ENCODE results near the gene CAPN9. TPM values are rescaled to one million over a fixed set of nuclear protein-coding genes. Genes with fewer than 3 reads are reported as not detected.
A peak's percentile ranks its signal among the peaks of the same experiment; 100 is the strongest.
"Not testable (repeated sequence)": the region's sequence is repeated elsewhere in the genome, so short reads cannot be mapped to it uniquely, and the experiment has no call there.

Gene CAPN9
- total RNA-seq, 2 donors from 2014 or later: not detected

- Mint-ChIP-seq H3K4me3 (no peak overlapping the region), H3K36me3 (ENCODE audit: low read depth) (peaks cover 7% of the 10 kb centered on the region), H3K27me3 (peaks cover 48% of the 10 kb centered on the region), H3K4me1 (no peaks in the 10 kb centered on the region), H3K27ac (no peak overlapping the region)
- no peak for ATAC-seq
- DNase-seq: no peak
- no peaks in the 10 kb centered on the region for H3K9me3 ChIP-seq (ENCODE audit: control insufficient read depth, low read length, poor library complexity, severe bottlenecking)
These were observed 12.3 kb downstream of the CAPN9 start for GRCh38 chr1:230759369-230760065.

GRCh38 chr1:230760360-230760827 is 13.2 kb downstream of the CAPN9 start:
- no peak overlapping the region for H3K27ac Mint-ChIP-seq
- no peaks in the 10 kb centered on the region for H3K9me3 ChIP-seq (ENCODE audit: control insufficient read depth, low read length, poor library complexity, severe bottlenecking)
- H3K4me1 Mint-ChIP-seq: no peaks in the 10 kb centered on the region
- no peak overlapping the region for H3K4me3 Mint-ChIP-seq
- H3K36me3 Mint-ChIP-seq (ENCODE audit: low read depth): peaks cover 7% of the 10 kb centered on the region
- ATAC-seq (no peak), DNase-seq (no peak)
- H3K27me3 Mint-ChIP-seq: peaks cover 42% of the 10 kb centered on the region

GRCh38 chr1:230761443-230762167 is 14.4 kb downstream of the CAPN9 start:
- DNase-seq (no peak), ATAC-seq (no peak)
- H3K36me3 Mint-ChIP-seq (ENCODE audit: low read depth): peaks cover 3% of the 10 kb centered on the region
- no peaks in the 10 kb centered on the region for H3K4me1 Mint-ChIP-seq
- H3K27me3 Mint-ChIP-seq: peaks cover 30% of the 10 kb centered on the region
- H3K9me3 ChIP-seq (ENCODE audit: control insufficient read depth, low read length, poor library complexity, severe bottlenecking): no peaks in the 10 kb centered on the region
- peak overlapping the region; percentile 2 for H3K27ac Mint-ChIP-seq
- no peak overlapping the region for H3K4me3 Mint-ChIP-seq

- H3K9me3 ChIP-seq (ENCODE audit: control insufficient read depth, low read length, poor library complexity, severe bottlenecking): no peaks in the 10 kb centered on the region
- no peak overlapping the region for H3K4me3 Mint-ChIP-seq
- no peak overlapping the region for H3K27ac Mint-ChIP-seq
- H3K27me3 Mint-ChIP-seq: peaks cover 20% of the 10 kb centered on the region
- no peaks in the 10 kb centered on the region for H3K4me1 Mint-ChIP-seq
- no peak for DNase-seq
- ATAC-seq: no peak
- H3K36me3 Mint-ChIP-seq (ENCODE audit: low read depth): peaks cover 3% of the 10 kb centered on the region
These were observed 16.9 kb downstream of the CAPN9 start for GRCh38 chr1:230763927-230764591.

- Mint-ChIP-seq H3K27me3 (peaks cover 12% of the 10 kb centered on the region), H3K4me3 (no peak overlapping the region), H3K4me1 (no peaks in the 10 kb centered on the region), H3K27ac (no peak overlapping the region), H3K36me3 (ENCODE audit: low read depth) (peaks cover 3% of the 10 kb centered on the region)
- DNase-seq: no peak
- H3K9me3 ChIP-seq (ENCODE audit: control insufficient read depth, low read length, poor library complexity, severe bottlenecking): no peaks in the 10 kb centered on the region
- no peak for ATAC-seq
These were observed 19.1 kb downstream of the CAPN9 start for GRCh38 chr1:230766318-230766717.

- H3K4me3 Mint-ChIP-seq; H3K27ac Mint-ChIP-seq; ATAC-seq; DNase-seq; H3K4me1 Mint-ChIP-seq; H3K27me3 Mint-ChIP-seq; H3K36me3 Mint-ChIP-seq (ENCODE audit: low read depth); H3K9me3 ChIP-seq (ENCODE audit: control insufficient read depth, low read length, poor library complexity, severe bottlenecking): not testable (repeated sequence)
These were observed 20.8 kb downstream of the CAPN9 start for GRCh38 chr1:230767859-230768612.

- no peaks in the 10 kb centered on the region for H3K9me3 ChIP-seq (ENCODE audit: control insufficient read depth, low read length, poor library complexity, severe bottlenecking)
- no peak overlapping the region for H3K27ac Mint-ChIP-seq
- H3K4me3 Mint-ChIP-seq: no peak overlapping the region
- no peaks in the 10 kb centered on the region for H3K4me1 Mint-ChIP-seq
- H3K36me3 Mint-ChIP-seq (ENCODE audit: low read depth): no peaks in the 10 kb centered on the region
- DNase-seq: no peak
- peaks cover 10% of the 10 kb centered on the region for H3K27me3 Mint-ChIP-seq
- no peak for ATAC-seq
These were observed 21.8 kb downstream of the CAPN9 start for GRCh38 chr1:230768903-230769570.

GRCh38 chr1:230770317-230770716 is 23.1 kb downstream of the CAPN9 start:
- H3K36me3 Mint-ChIP-seq (ENCODE audit: low read depth): no peaks in the 10 kb centered on the region
- H3K27me3 Mint-ChIP-seq: peaks cover 10% of the 10 kb centered on the region
- ATAC-seq: no peak
- H3K4me1 Mint-ChIP-seq: no peaks in the 10 kb centered on the region
- no peak for DNase-seq
- no peak overlapping the region for H3K4me3 Mint-ChIP-seq
- H3K27ac Mint-ChIP-seq: no peak overlapping the region
- no peaks in the 10 kb centered on the region for H3K9me3 ChIP-seq (ENCODE audit: control insufficient read depth, low read length, poor library complexity, severe bottlenecking)

- no peak overlapping the region for H3K27ac Mint-ChIP-seq
- no peak for DNase-seq
- H3K4me1 Mint-ChIP-seq: no peaks in the 10 kb centered on the region
- peaks cover 10% of the 10 kb centered on the region for H3K27me3 Mint-ChIP-seq
- no peaks in the 10 kb centered on the region for H3K9me3 ChIP-seq (ENCODE audit: control insufficient read depth, low read length, poor library complexity, severe bottlenecking)
- no peak overlapping the region for H3K4me3 Mint-ChIP-seq
- ATAC-seq: no peak
- H3K36me3 Mint-ChIP-seq (ENCODE audit: low read depth): no peaks in the 10 kb centered on the region
These were observed 24.7 kb downstream of the CAPN9 start for GRCh38 chr1:230771773-230772354.

GRCh38 chr1:230772457-230773395 is 25.5 kb downstream of the CAPN9 start:
- no peak overlapping the region for H3K27ac Mint-ChIP-seq
- H3K27me3 Mint-ChIP-seq: peaks cover 10% of the 10 kb centered on the region
- H3K4me1 Mint-ChIP-seq: no peaks in the 10 kb centered on the region
- DNase-seq (no peak), ATAC-seq (no peak)
- H3K36me3 Mint-ChIP-seq (ENCODE audit: low read depth): no peaks in the 10 kb centered on the region
- no peaks in the 10 kb centered on the region for H3K9me3 ChIP-seq (ENCODE audit: control insufficient read depth, low read length, poor library complexity, severe bottlenecking)
- no peak overlapping the region for H3K4me3 Mint-ChIP-seq

- ATAC-seq (no peak), DNase-seq (no peak)
- H3K36me3 Mint-ChIP-seq (ENCODE audit: low read depth): no peaks in the 10 kb centered on the region
- no peaks in the 10 kb centered on the region for H3K9me3 ChIP-seq (ENCODE audit: control insufficient read depth, low read length, poor library complexity, severe bottlenecking)
- H3K4me3 Mint-ChIP-seq: no peak overlapping the region
- no peak overlapping the region for H3K27ac Mint-ChIP-seq
- H3K27me3 Mint-ChIP-seq: peaks cover 10% of the 10 kb centered on the region
- H3K4me1 Mint-ChIP-seq: no peaks in the 10 kb centered on the region
These were observed 26.3 kb downstream of the CAPN9 start for GRCh38 chr1:230773396-230774033.

Measured in T-helper 17 cell (primary cell).